ENCODE measurements around the gene SMIM45.
A peak's percentile ranks its signal among the peaks of the same experiment; 100 is the strongest.

Gene SMIM45

GRCh38 chr22:41963453-41964111 is 11.6 kb downstream of the SMIM45 start:
- Mint-ChIP-seq H3K9me3 (no peaks in the 10 kb centered on the region), H3K36me3 (no peaks in the 10 kb centered on the region), H3K27me3 (no peaks in the 10 kb centered on the region), H3K4me3 (no peak overlapping the region), H3K27ac (no peak overlapping the region), H3K4me1 (ENCODE audit: unreplicated experiment) (peaks cover 29% of the 10 kb centered on the region)
- TF ChIP-seq CTCF (conservative IDR thresholded peaks at IDR 0.05): no peak
- DNase-seq (ENCODE audit: extremely low spot score, unreplicated experiment): no peak

GRCh38 chr22:41964112-41964491 is 12.2 kb downstream of the SMIM45 start:
- no peaks in the 10 kb centered on the region for H3K27me3 Mint-ChIP-seq
- no peak overlapping the region for H3K4me3 Mint-ChIP-seq
- no peak for TF ChIP-seq CTCF (conservative IDR thresholded peaks at IDR 0.05)
- no peak for DNase-seq (ENCODE audit: extremely low spot score, unreplicated experiment)
- H3K4me1 Mint-ChIP-seq (ENCODE audit: unreplicated experiment): peaks cover 29% of the 10 kb centered on the region
- H3K27ac Mint-ChIP-seq: no peak overlapping the region
- no peaks in the 10 kb centered on the region for H3K36me3 Mint-ChIP-seq
- no peaks in the 10 kb centered on the region for H3K9me3 Mint-ChIP-seq

GRCh38 chr22:41966225-41966606 is 14.3 kb downstream of the SMIM45 start:
- Mint-ChIP-seq H3K4me3 (no peak overlapping the region), H3K4me1 (ENCODE audit: unreplicated experiment) (peaks cover 18% of the 10 kb centered on the region), H3K9me3 (no peaks in the 10 kb centered on the region), H3K27ac (no peak overlapping the region), H3K27me3 (peaks cover 5% of the 10 kb centered on the region), H3K36me3 (no peaks in the 10 kb centered on the region)
- no peak for DNase-seq (ENCODE audit: extremely low spot score, unreplicated experiment)
- TF ChIP-seq CTCF (conservative IDR thresholded peaks at IDR 0.05): no peak

GRCh38 chr22:41966607-41967240 is 14.8 kb downstream of the SMIM45 start:
- H3K27me3 Mint-ChIP-seq: peaks cover 5% of the 10 kb centered on the region
- no peak overlapping the region for H3K27ac Mint-ChIP-seq
- H3K4me3 Mint-ChIP-seq: no peak overlapping the region
- peaks cover 18% of the 10 kb centered on the region for H3K4me1 Mint-ChIP-seq (ENCODE audit: unreplicated experiment)
- H3K36me3 Mint-ChIP-seq: no peaks in the 10 kb centered on the region
- H3K9me3 Mint-ChIP-seq: no peaks in the 10 kb centered on the region
- peak; percentile 60 for TF ChIP-seq CTCF (conservative IDR thresholded peaks at IDR 0.05)
- DNase-seq (ENCODE audit: extremely low spot score, unreplicated experiment): no peak

- peaks cover 13% of the 10 kb centered on the region for H3K27me3 Mint-ChIP-seq
- no peak overlapping the region for H3K4me3 Mint-ChIP-seq
- no peaks in the 10 kb centered on the region for H3K36me3 Mint-ChIP-seq
- H3K4me1 Mint-ChIP-seq (ENCODE audit: unreplicated experiment): peaks cover 18% of the 10 kb centered on the region
- H3K9me3 Mint-ChIP-seq: no peaks in the 10 kb centered on the region
- no peak overlapping the region for H3K27ac Mint-ChIP-seq
- no peak for DNase-seq (ENCODE audit: extremely low spot score, unreplicated experiment)
- no peak for TF ChIP-seq CTCF (conservative IDR thresholded peaks at IDR 0.05)
These were observed 16.7 kb downstream of the SMIM45 start for GRCh38 chr22:41968601-41969000.

Data from type B pancreatic cell (in vitro differentiated cells).